ENCODE results near the gene SMURF2. TPM values are rescaled to one million over a fixed set of nuclear protein-coding genes. Genes with fewer than 3 reads are reported as not detected.
A peak's percentile ranks its signal among the peaks of the same experiment; 100 is the strongest.

The SMURF2 gene
- total RNA-seq, 1 experiment from 2014 or later: 8.0 TPM

DNA sequence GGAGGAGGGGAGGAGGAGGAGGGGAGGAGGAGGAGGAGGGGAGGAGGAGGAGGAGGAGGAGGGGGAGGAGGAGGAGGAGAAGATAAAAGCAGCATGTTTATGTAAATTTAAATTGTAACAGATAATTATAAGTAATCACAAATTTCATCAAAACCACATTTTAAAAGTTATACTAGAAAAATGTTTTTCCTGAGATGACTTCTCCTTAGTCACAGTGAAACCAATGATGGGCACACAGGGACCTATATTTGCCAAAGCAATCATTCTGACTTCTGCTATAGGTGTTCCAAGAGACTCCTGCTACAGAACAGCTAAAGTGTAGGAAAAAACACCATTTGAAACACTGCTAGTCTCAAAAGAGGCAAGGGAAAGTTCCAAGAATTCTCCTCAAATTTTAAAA lies 88.9 kb downstream of the SMURF2 start:
- peak; percentile 27 for DNase-seq
- no peak overlapping the region for H3K4me3 ChIP-seq (ENCODE audit: low read length)
- H3K9me3 ChIP-seq (ENCODE audit: low read length): no peaks in the 10 kb centered on the region
- H3K4me2 ChIP-seq (ENCODE audit: low read depth, low read length, poor library complexity, severe bottlenecking): no peak overlapping the region
- no peaks in the 10 kb centered on the region for H3K27me3 ChIP-seq (ENCODE audit: low read length)
- peaks cover 17% of the 10 kb centered on the region for H3K4me1 ChIP-seq (ENCODE audit: low read length)
- H2AFZ ChIP-seq (ENCODE audit: low read length): no peak overlapping the region
- H3K79me2 ChIP-seq (ENCODE audit: low read length): no peaks in the 10 kb centered on the region
- H3K27ac ChIP-seq (ENCODE audit: low read length): no peak overlapping the region
- H3K9ac ChIP-seq (ENCODE audit: low read length): no peak overlapping the region
- no peaks in the 10 kb centered on the region for H4K20me1 ChIP-seq (ENCODE audit: insufficient read depth, low read depth, low read length)
- no peaks in the 10 kb centered on the region for H3K9me2 ChIP-seq (replicated peaks; ENCODE audit: insufficient read depth, low read length)
- H3K36me3 ChIP-seq (ENCODE audit: insufficient read depth, low read length): no peaks in the 10 kb centered on the region

DNA sequence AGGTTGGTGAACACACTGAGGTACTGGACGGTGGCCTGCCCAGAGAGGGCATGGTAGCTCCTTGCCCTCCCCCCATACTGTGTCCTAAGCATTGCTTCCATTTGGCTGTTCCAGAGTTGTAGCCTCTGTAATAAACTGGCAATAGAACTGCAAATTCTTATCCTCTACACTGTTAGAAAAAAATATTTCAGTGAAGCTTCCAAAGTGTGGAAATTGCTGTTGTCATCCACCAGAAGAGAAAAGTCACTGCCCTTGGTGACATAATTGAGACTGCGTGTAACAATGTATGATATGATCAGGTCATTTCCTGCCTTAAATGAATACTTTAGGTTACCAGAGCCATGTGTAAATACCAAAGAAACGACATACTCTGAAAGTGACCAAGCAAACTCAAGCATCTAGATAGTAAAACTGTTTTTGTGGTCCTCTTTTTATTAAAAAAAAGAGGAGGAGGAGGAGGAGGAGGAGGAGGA lies 89.4 kb downstream of the SMURF2 start:
- Histone ChIP-seq H3K27ac (ENCODE audit: low read length) (peak overlapping the region; percentile 41), H4K20me1 (ENCODE audit: insufficient read depth, low read depth, low read length) (no peaks in the 10 kb centered on the region), H3K27me3 (ENCODE audit: low read length) (no peaks in the 10 kb centered on the region), H3K4me2 (ENCODE audit: low read depth, low read length, poor library complexity, severe bottlenecking) (peak overlapping the region; percentile 47), H3K79me2 (ENCODE audit: low read length) (no peaks in the 10 kb centered on the region), H3K9ac (ENCODE audit: low read length) (no peak overlapping the region), H3K9me3 (ENCODE audit: low read length) (no peaks in the 10 kb centered on the region), H3K9me2 (replicated peaks; ENCODE audit: insufficient read depth, low read length) (no peaks in the 10 kb centered on the region), H3K4me3 (ENCODE audit: low read length) (no peak overlapping the region), H3K4me1 (ENCODE audit: low read length) (peaks cover 17% of the 10 kb centered on the region), H2AFZ (ENCODE audit: low read length) (peak overlapping the region; percentile 73), H3K36me3 (ENCODE audit: insufficient read depth, low read length) (no peaks in the 10 kb centered on the region)
- DNase-seq: peak; percentile 42

DNA sequence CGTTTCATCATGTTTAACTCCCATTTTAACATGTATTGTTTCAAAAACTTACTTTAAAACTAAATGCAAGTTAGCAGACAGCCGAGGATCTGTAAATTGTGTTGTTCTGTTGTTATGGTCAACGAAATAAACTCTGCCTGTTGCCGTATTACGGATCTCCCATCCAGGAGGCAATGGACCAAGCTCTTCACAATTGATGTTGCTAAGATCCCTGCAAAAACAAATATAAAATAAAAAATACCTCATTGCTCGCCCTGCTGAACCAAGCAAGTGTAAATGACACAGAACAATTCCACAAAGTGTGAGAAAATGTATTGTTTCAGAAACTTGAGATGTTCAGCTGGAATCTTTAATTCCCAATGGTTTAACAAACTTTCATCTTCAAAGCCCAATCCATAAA lies 90.4 kb downstream of the SMURF2 start:
- Histone ChIP-seq H3K4me2 (ENCODE audit: low read depth, low read length, poor library complexity, severe bottlenecking) (peak overlapping the region; percentile 47), H4K20me1 (ENCODE audit: insufficient read depth, low read depth, low read length) (no peaks in the 10 kb centered on the region)

DNA sequence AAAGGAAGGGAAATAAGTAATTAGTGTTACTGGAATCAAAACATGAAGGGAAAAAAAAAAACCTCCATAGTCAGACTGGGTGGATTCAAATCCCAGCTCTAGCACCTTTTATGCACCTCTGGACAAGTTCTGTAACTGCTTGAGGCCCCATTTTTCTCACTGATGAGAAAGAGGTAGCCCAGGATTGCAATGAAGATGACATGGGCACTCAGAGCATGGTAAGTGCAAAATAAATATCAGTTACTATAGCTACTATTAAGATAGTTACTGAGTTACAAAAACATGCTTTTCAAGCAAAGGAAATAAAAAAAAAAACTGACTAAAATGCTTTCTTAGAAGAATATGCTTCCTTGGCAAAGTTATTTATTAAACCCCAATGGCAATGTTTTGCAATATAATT lies 96.5 kb downstream of the SMURF2 start:
- no peak overlapping the region for H3K9ac ChIP-seq (ENCODE audit: low read length)
- DNase-seq: no peak
- no peak overlapping the region for H3K27ac ChIP-seq (ENCODE audit: low read length)
- H4K20me1 ChIP-seq (ENCODE audit: insufficient read depth, low read depth, low read length): no peaks in the 10 kb centered on the region
- H3K4me1 ChIP-seq (ENCODE audit: low read length): no peaks in the 10 kb centered on the region
- H2AFZ ChIP-seq (ENCODE audit: low read length): no peak overlapping the region
- no peaks in the 10 kb centered on the region for H3K9me2 ChIP-seq (replicated peaks; ENCODE audit: insufficient read depth, low read length)
- H3K4me3 ChIP-seq (ENCODE audit: low read length): no peak overlapping the region
- no peaks in the 10 kb centered on the region for H3K79me2 ChIP-seq (ENCODE audit: low read length)
- no peaks in the 10 kb centered on the region for H3K36me3 ChIP-seq (ENCODE audit: insufficient read depth, low read length)
- H3K4me2 ChIP-seq (ENCODE audit: low read depth, low read length, poor library complexity, severe bottlenecking): no peak overlapping the region
- H3K27me3 ChIP-seq (ENCODE audit: low read length): no peaks in the 10 kb centered on the region
- H3K9me3 ChIP-seq (ENCODE audit: low read length): no peaks in the 10 kb centered on the region

More for the DNA sequence above, 90.4 kb downstream of the SMURF2 start:
- Histone ChIP-seq H3K27ac (ENCODE audit: low read length) (peak overlapping the region; percentile 41), H3K79me2 (ENCODE audit: low read length) (no peaks in the 10 kb centered on the region), H3K4me3 (ENCODE audit: low read length) (no peak overlapping the region), H3K4me1 (ENCODE audit: low read length) (peaks cover 17% of the 10 kb centered on the region), H3K27me3 (ENCODE audit: low read length) (no peaks in the 10 kb centered on the region), H2AFZ (ENCODE audit: low read length) (no peak overlapping the region), H3K9ac (ENCODE audit: low read length) (no peak overlapping the region), H3K9me2 (replicated peaks; ENCODE audit: insufficient read depth, low read length) (no peaks in the 10 kb centered on the region), H3K9me3 (ENCODE audit: low read length) (no peaks in the 10 kb centered on the region), H3K36me3 (ENCODE audit: insufficient read depth, low read length) (no peaks in the 10 kb centered on the region)
- peak; percentile 35 for DNase-seq

DNA sequence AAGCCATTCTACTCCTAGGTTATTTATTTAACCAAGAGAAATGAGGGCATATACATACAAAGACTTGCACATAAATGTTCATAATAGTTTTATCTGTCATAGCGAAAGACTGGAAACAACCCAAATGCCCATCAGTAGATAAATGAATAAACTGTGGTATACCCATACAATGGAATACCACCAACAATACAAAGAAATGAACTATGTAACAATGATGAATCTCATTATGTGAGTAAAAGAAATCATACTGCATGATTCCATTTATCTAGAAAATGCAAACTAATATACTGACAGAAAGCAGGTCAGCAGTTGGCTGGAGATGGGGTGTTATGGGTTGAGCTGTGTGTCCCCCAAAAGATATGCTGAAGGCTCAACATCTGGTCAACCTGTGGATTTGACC lies 98.0 kb downstream of the SMURF2 start:
- no peaks in the 10 kb centered on the region for H3K79me2 ChIP-seq (ENCODE audit: low read length)
- H3K9ac ChIP-seq (ENCODE audit: low read length): no peak overlapping the region
- H2AFZ ChIP-seq (ENCODE audit: low read length): no peak overlapping the region
- H3K4me2 ChIP-seq (ENCODE audit: low read depth, low read length, poor library complexity, severe bottlenecking): no peak overlapping the region
- H3K4me3 ChIP-seq (ENCODE audit: low read length): no peak overlapping the region
- no peaks in the 10 kb centered on the region for H3K36me3 ChIP-seq (ENCODE audit: insufficient read depth, low read length)
- no peaks in the 10 kb centered on the region for H3K4me1 ChIP-seq (ENCODE audit: low read length)
- H3K9me2 ChIP-seq (replicated peaks; ENCODE audit: insufficient read depth, low read length): no peaks in the 10 kb centered on the region
- H4K20me1 ChIP-seq (ENCODE audit: insufficient read depth, low read depth, low read length): no peaks in the 10 kb centered on the region
- H3K27ac ChIP-seq (ENCODE audit: low read length): no peak overlapping the region
- no peaks in the 10 kb centered on the region for H3K27me3 ChIP-seq (ENCODE audit: low read length)
- no peak for DNase-seq
- H3K9me3 ChIP-seq (ENCODE audit: low read length): no peaks in the 10 kb centered on the region

DNA sequence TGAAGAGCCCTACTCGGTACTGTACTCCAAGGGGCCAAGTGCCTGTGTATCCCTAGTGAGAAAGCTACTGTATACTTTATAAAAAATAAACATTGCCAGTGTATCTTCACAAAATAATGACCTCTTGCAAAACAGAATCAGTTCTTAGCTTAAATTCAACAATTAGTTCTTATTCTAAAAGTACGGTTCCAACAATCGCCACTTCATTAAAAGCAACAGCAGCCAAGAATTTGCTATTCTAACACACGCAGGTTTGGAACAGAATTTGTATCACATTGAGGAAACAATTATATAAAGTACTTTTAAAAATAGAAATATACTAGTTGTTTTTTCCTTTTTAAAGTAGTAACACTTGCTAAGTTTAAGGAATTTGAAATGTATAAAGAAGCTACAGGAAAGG lies 106.8 kb downstream of the SMURF2 start:
- H3K27ac ChIP-seq (ENCODE audit: low read length): no peak overlapping the region
- no peaks in the 10 kb centered on the region for H3K9me2 ChIP-seq (replicated peaks; ENCODE audit: insufficient read depth, low read length)
- no peak overlapping the region for H3K4me3 ChIP-seq (ENCODE audit: low read length)
- H3K4me2 ChIP-seq (ENCODE audit: low read depth, low read length, poor library complexity, severe bottlenecking): no peak overlapping the region
- H3K9ac ChIP-seq (ENCODE audit: low read length): no peak overlapping the region
- no peaks in the 10 kb centered on the region for H3K79me2 ChIP-seq (ENCODE audit: low read length)
- DNase-seq: no peak
- H3K9me3 ChIP-seq (ENCODE audit: low read length): no peaks in the 10 kb centered on the region
- no peaks in the 10 kb centered on the region for H3K27me3 ChIP-seq (ENCODE audit: low read length)
- H4K20me1 ChIP-seq (ENCODE audit: insufficient read depth, low read depth, low read length): no peaks in the 10 kb centered on the region
- peaks cover 3% of the 10 kb centered on the region; the same call in 1 of the 2 replicates for H3K4me1 ChIP-seq (ENCODE audit: low read length)
- H2AFZ ChIP-seq (ENCODE audit: low read length): no peak overlapping the region
- no peaks in the 10 kb centered on the region for H3K36me3 ChIP-seq (ENCODE audit: insufficient read depth, low read length)

DNA sequence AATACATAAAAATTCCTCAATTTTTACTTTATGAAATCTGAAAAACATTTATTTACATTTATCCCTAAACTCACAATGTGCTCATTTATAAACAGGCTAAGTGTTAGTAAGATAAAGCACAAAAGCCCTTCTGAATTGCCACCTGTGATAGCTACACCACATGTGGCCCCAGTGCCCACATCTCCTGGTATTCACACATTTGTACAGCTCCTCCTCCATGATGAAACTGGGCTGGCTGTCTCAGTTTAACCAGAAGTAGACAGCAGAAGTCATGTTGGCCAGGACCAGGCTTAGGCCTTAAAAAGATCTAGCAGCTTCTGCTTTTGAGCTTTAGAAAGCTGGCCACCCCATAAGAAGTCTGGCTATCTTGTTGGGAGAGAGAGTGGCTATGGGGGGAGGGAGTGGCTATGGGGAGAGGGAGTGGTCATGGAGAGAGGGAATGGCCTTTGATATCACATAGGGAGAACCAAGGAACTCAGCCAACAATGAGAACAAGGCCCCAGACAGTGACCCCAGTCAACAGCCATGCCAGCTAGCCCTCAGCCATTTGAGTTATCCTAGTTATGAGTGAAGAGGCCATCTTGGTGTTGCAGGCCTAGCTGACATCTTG lies 108.0 kb downstream of the SMURF2 start:
- no peak for DNase-seq
- H3K36me3 ChIP-seq (ENCODE audit: insufficient read depth, low read length): no peaks in the 10 kb centered on the region
- no peaks in the 10 kb centered on the region for H3K9me2 ChIP-seq (replicated peaks; ENCODE audit: insufficient read depth, low read length)
- no peaks in the 10 kb centered on the region for H3K27me3 ChIP-seq (ENCODE audit: low read length)
- no peak overlapping the region for H3K9ac ChIP-seq (ENCODE audit: low read length)
- no peaks in the 10 kb centered on the region for H4K20me1 ChIP-seq (ENCODE audit: insufficient read depth, low read depth, low read length)
- peaks cover 3% of the 10 kb centered on the region; the same call in 1 of the 2 replicates for H3K4me1 ChIP-seq (ENCODE audit: low read length)
- H3K79me2 ChIP-seq (ENCODE audit: low read length): no peaks in the 10 kb centered on the region
- no peaks in the 10 kb centered on the region for H3K9me3 ChIP-seq (ENCODE audit: low read length)
- H3K27ac ChIP-seq (ENCODE audit: low read length): no peak overlapping the region
- H3K4me2 ChIP-seq (ENCODE audit: low read depth, low read length, poor library complexity, severe bottlenecking): no peak overlapping the region
- H3K4me3 ChIP-seq (ENCODE audit: low read length): no peak overlapping the region
- H2AFZ ChIP-seq (ENCODE audit: low read length): no peak overlapping the region

DNA sequence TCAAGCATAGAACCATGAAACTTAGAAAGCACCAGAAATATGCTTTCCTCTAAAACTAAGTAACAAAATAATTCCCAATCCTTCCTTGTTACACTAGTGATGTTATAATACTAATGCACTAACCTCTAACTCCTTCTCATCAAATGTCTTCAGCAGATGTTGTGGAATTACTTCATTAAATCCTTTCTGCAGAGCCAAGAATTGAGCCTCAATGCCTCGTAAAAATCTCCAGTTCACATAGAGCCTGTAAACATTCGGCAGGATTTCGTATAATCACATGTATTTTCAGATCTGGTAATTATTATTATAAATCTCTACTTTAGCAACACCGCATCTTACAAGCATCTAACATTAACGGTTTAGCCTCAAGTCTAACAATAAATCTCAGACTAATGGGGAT lies 110.6 kb downstream of the SMURF2 start:
- Histone ChIP-seq H3K79me2 (ENCODE audit: low read length) (no peaks in the 10 kb centered on the region), H3K9me2 (replicated peaks; ENCODE audit: insufficient read depth, low read length) (no peaks in the 10 kb centered on the region), H3K36me3 (ENCODE audit: insufficient read depth, low read length) (no peaks in the 10 kb centered on the region), H3K27me3 (ENCODE audit: low read length) (no peaks in the 10 kb centered on the region), H3K4me2 (ENCODE audit: low read depth, low read length, poor library complexity, severe bottlenecking) (no peak overlapping the region), H3K9ac (ENCODE audit: low read length) (no peak overlapping the region), H2AFZ (ENCODE audit: low read length) (no peak overlapping the region), H3K4me1 (ENCODE audit: low read length) (peaks cover 3% of the 10 kb centered on the region; the same call in 1 of the 2 replicates), H4K20me1 (ENCODE audit: insufficient read depth, low read depth, low read length) (no peaks in the 10 kb centered on the region), H3K27ac (ENCODE audit: low read length) (no peak overlapping the region), H3K9me3 (ENCODE audit: low read length) (no peaks in the 10 kb centered on the region), H3K4me3 (ENCODE audit: low read length) (no peak overlapping the region)
- no peak for DNase-seq

Data from Karpas-422 (cell line).